Stimulated activated CD8-positive, alpha-beta memory T cell treated with anti-CD3 and anti-CD28 coated beads, Interleukin-12 subunit alpha, Interleukin-12 subunit beta, amount 100 ng/mL, for 24 hours (primary cell): Measurements from ENCODE around the gene MTF2.

ENCODE experiments used
- DNase-seq: peaks from one replicate; pipeline ENCODE4 v3.0.0-alpha.2; 2020; ENCODE audit errors: extremely low read depth

The MTF2 gene

GRCh38 chr1:93186667-93187066 is 107.6 kb downstream of the MTF2 start:
- DNase-seq = no peak
